OCI-LY3 (cell line): ENCODE data around the gene GGT7.

ENCODE experiments used
- H2AFZ ChIP-seq: fragments of 200-600, 300-600 bp; shearing (Covaris generic); 2 replicates; pipeline ENCODE4 v1.6.0; 2014; ENCODE audit warnings: antibody characterized with exemption, low read depth, low read length
- H3K27ac ChIP-seq: fragments of 200-600, 300-600 bp; sonication (generic); 2 replicates; pipeline ENCODE4 v1.5.1; 2014; ENCODE audit warnings: mild to moderate bottlenecking, low read length, moderate library complexity, mixed read lengths
- H3K27me3 ChIP-seq: fragments of 200-600, 300-600 bp; sonication (generic); 2 replicates; pipeline ENCODE4 v1.6.1; 2014; ENCODE audit warnings: low read depth, low read length, mixed read lengths
- H3K36me3 ChIP-seq: fragments of 200-600, 300-600 bp; sonication (generic); replicated peaks from 2 replicates; pipeline ENCODE3; 2014; ENCODE audit warnings: low read depth, low read length, mixed read lengths
- H3K4me1 ChIP-seq: fragments of 300-600, 200-600 bp; sonication (generic); 2 replicates; pipeline ENCODE4 v1.6.1; 2014; ENCODE audit warnings: low read length, mixed read lengths
- H3K4me2 ChIP-seq: fragments of 200-600, 300-600 bp; sonication (generic); 2 replicates; pipeline ENCODE4 v1.6.1; 2014; ENCODE audit warnings: low read length, mixed read lengths
- H3K4me3 ChIP-seq: fragments of 300-600, 200-600 bp; sonication (generic); 2 replicates; pipeline ENCODE4 v1.5.1; 2014; ENCODE audit warnings: antibody characterized with exemption, mild to moderate bottlenecking, low read length, moderate library complexity
- H3K79me2 ChIP-seq: fragments of 300-600, 200-600 bp; shearing (Covaris generic); 2 replicates; pipeline ENCODE4 v1.6.1; 2014; ENCODE audit warnings: mild to moderate bottlenecking, low read length, mixed read lengths
- H3K9ac ChIP-seq: fragments of 300-600, 200-600 bp; shearing (Covaris generic); 2 replicates; pipeline ENCODE4 v1.6.0; 2014; ENCODE audit warnings: mild to moderate bottlenecking, low read length, moderate library complexity
- H3K9me3 ChIP-seq: fragments of 200-600, 300-600 bp; shearing (Covaris generic); 2 replicates; pipeline ENCODE4 v1.6.1; 2014; ENCODE audit warnings: low read length, mixed read lengths; ENCODE audit not compliant: insufficient read depth
- H4K20me1 ChIP-seq: fragments of 200-600, 300-600 bp; sonication (generic); 2 replicates; pipeline ENCODE4 v1.6.1; 2016; ENCODE audit warnings: low read length, mixed read lengths; ENCODE audit not compliant: insufficient read depth
- EZH2phosphoT487 ChIP-seq: fragments of 200-600 bp; shearing (Covaris generic); IDR thresholded peaks from 2 replicates; pipeline ENCODE4 v1.6.1; 2018; ENCODE audit warnings: antibody characterized with exemption, mixed run types, low read depth
- TF ChIP-seq, protein P1 (sequence below): fragments of 200-600, 300-600 bp; sonication (generic); IDR thresholded peaks from 2 replicates; pipeline ENCODE4 v1.5.1; 2014; ENCODE audit warnings: antibody characterized with exemption, low read length, low read depth

The GGT7 gene

DNA sequence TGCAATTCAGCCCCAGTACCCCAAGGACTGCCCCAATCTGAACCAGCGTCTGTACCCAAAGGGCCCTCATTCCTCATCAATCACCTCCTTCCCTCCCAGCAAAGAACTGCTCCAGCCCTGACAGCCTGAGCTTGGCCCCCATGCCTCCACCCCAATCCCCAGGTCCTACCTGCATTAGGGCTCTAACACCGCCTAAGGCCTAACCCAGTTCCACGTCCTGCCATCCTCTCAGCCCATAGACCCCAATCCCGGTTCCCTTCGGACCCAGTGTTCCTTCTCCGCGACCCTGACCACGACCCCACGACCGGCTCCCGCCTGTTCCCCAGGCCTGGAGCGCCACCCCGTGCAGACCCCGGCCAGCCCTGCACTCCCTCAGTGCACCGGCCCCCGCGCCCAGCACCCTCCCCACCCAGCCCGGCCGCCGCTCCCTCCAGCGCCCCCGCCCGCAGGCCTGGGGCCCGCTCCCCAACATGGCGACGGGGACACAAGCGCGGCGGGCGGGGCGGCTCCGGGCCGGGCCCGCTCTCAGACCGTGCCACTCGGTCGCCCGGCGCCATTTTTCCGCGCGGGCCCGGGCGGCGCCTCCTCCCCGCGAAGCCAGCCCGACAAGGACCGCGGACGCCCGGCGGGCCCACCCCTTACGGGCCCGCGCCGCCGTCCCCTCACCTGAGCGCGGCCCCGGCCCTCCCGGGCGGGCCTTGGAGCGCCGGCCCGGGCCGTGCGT lies 47.7 kb downstream of the GGT7 start:
- Histone ChIP-seq H3K27ac (peak overlapping the region; percentile 65), H4K20me1 (peaks cover 35% of the 10 kb centered on the region), H3K9me3 (no peaks in the 10 kb centered on the region), H3K9ac (peak overlapping the region; percentile 95), H3K4me1 (peaks cover 12% of the 10 kb centered on the region), H3K4me2 (peak overlapping the region; percentile 81), H2AFZ (peak overlapping the region; percentile 57), H3K4me3 (peak overlapping the region; percentile 81), H3K27me3 (peaks cover 6% of the 10 kb centered on the region), H3K36me3 (peaks cover 6% of the 10 kb centered on the region), H3K79me2 (peaks cover 51% of the 10 kb centered on the region)
- TF ChIP-seq EZH2phosphoT487: no peak
- TF ChIP-seq, protein P1, sequence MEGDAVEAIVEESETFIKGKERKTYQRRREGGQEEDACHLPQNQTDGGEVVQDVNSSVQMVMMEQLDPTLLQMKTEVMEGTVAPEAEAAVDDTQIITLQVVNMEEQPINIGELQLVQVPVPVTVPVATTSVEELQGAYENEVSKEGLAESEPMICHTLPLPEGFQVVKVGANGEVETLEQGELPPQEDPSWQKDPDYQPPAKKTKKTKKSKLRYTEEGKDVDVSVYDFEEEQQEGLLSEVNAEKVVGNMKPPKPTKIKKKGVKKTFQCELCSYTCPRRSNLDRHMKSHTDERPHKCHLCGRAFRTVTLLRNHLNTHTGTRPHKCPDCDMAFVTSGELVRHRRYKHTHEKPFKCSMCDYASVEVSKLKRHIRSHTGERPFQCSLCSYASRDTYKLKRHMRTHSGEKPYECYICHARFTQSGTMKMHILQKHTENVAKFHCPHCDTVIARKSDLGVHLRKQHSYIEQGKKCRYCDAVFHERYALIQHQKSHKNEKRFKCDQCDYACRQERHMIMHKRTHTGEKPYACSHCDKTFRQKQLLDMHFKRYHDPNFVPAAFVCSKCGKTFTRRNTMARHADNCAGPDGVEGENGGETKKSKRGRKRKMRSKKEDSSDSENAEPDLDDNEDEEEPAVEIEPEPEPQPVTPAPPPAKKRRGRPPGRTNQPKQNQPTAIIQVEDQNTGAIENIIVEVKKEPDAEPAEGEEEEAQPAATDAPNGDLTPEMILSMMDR: peak; percentile 33

DNA sequence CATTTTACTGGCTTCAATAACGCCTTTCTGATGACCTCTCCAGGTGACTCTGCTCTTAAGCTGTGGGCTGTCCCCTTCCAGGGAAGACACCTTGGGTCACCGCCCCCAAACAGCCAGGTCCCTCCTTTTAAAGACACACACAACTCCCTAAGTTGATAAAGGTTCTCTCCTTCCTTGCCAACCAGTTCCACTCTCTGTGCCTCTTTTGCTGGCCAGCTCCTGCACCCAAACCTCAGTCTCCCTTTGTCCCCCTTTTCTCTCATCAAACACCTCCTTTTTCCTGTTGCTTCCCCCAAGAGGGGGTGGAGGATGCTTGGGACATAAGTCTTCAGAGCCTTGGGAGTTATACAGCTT lies 48.2 kb downstream of the GGT7 start:
- TF ChIP-seq EZH2phosphoT487: no peak
- TF ChIP-seq, protein P1: no peak
- Histone ChIP-seq H3K27ac (peak overlapping the region; percentile 65), H2AFZ (0 out of 2 replicates have a peak overlapping the region, but pooled peaks have one; percentile 57), H3K9me3 (no peaks in the 10 kb centered on the region), H4K20me1 (peaks cover 40% of the 10 kb centered on the region), H3K79me2 (peaks cover 57% of the 10 kb centered on the region), H3K4me3 (peak overlapping the region; percentile 81), H3K4me1 (peaks cover 12% of the 10 kb centered on the region), H3K4me2 (peak overlapping the region; percentile 81), H3K27me3 (peaks cover 4% of the 10 kb centered on the region; the same call in 1 of the 2 replicates), H3K36me3 (peaks cover 6% of the 10 kb centered on the region), H3K9ac (peak overlapping the region; percentile 95)

DNA sequence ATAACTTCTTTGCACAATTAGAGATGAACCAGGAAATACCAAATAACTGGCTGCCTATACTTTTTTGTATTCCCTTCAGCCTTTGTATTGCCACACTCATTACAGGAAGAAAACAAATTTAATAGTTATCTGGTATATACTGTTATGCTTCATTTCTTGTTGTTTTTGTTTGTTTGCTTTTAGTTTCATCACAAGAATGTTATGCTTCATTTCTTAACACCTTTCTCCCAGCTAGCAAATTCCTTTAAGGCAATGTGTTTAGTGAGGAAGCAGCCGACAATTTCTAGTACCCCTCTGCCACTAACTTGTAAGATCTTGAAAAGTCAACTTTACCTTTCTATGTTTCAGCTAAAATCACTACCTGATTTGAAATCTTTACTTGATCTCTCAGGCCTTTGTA lies 48.6 kb downstream of the GGT7 start:
- TF ChIP-seq EZH2phosphoT487: no peak
- TF ChIP-seq, protein P1: no peak
- peak overlapping the region; percentile 95; the same call in 1 of the 2 replicates for H3K9ac ChIP-seq
- H3K27ac ChIP-seq: no peak overlapping the region
- peaks cover 61% of the 10 kb centered on the region for H3K79me2 ChIP-seq
- H3K4me1 ChIP-seq: peaks cover 12% of the 10 kb centered on the region
- peak overlapping the region; percentile 81 for H3K4me3 ChIP-seq
- H4K20me1 ChIP-seq: peaks cover 44% of the 10 kb centered on the region
- H3K36me3 ChIP-seq: peaks cover 6% of the 10 kb centered on the region
- H3K9me3 ChIP-seq: no peaks in the 10 kb centered on the region
- H2AFZ ChIP-seq: no peak overlapping the region
- H3K4me2 ChIP-seq: peak overlapping the region; percentile 81
- peaks cover 4% of the 10 kb centered on the region; the same call in 1 of the 2 replicates for H3K27me3 ChIP-seq

DNA sequence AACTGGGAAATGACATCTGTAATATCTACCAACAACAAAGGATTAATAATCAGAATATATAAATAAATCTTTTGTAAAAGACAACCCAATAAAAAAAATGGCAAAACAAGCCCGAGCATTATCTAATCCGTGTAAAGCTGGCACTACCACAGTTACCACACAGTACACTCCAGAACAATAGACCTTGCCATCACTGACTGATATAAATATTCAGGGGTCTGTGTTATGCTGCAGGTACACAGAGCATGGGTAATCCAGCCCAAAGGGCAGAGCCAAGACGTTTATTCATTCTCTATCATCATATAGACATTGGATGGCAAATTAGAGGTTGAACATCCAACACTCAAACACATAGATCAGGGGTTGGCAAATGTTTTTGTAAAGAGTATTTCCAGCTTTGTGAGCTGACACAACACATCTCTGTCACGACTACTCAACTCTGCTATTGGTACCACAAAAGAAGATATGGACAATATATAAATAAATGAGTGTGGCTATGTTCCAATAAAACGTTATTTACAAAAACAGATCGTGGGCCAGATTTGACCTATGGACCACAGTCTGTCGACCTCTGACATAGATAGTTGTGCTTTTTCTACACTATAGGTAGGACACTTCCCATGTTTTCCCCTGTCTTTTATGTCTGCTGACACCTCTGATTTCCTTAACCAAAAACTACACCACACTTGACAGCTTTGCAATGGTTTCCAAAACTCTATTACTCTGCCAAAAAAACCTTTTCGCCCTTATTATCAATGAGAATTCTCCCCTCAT lies 51.7 kb downstream of the GGT7 start:
- TF ChIP-seq, protein P1: no peak
- no peak for TF ChIP-seq EZH2phosphoT487
- Histone ChIP-seq H3K36me3 (peaks cover 6% of the 10 kb centered on the region), H3K4me1 (peaks cover 10% of the 10 kb centered on the region), H3K4me3 (no peak overlapping the region), H4K20me1 (peaks cover 65% of the 10 kb centered on the region), H3K79me2 (peaks cover 84% of the 10 kb centered on the region), H3K27ac (no peak overlapping the region), H3K4me2 (no peak overlapping the region), H2AFZ (no peak overlapping the region), H3K9ac (no peak overlapping the region), H3K9me3 (no peaks in the 10 kb centered on the region), H3K27me3 (no peaks in the 10 kb centered on the region)
